Fibroblast of lung (primary cell): ENCODE results near the gene ZNF106.

Experiments
- CTCF ChIP-seq, 2 donors: IDR thresholded peaks in 1 of 2; conservative IDR thresholded peaks in 1 of 2; 1 replicate in 1 of 2; 2 replicates in 1 of 2; pipeline ENCODE4 v1.5.1; 2011 to 2012; ENCODE audit warnings: low read length in 2 of 2, control low read depth in 1 of 2, inconsistent platforms in 1 of 2, low read depth in 1 of 2, mild to moderate bottlenecking in 1 of 2
- EZH2 ChIP-seq: IDR thresholded peaks from 2 replicates; pipeline ENCODE4 v1.5.1; 2012; ENCODE audit warnings: low read length, control low read depth, mild to moderate bottlenecking; ENCODE audit errors: missing control alignments

GRCh38 chr15:42365921-42366550 is 124.9 kb downstream of the ZNF106 start:
- TF ChIP-seq EZH2 (no peak), CTCF (conservative IDR thresholded peaks at IDR 0.05 in 1 of 2, IDR thresholded peaks at IDR 0.05 in 1 of 2; ENCODE audit: low read depth in 1 of 2, low read length in 2 of 2) (no peak)
